Nephron (organoid): Measurements from ENCODE around the gene TRIM4.
"Not testable (repeated sequence)": the region's sequence is repeated elsewhere in the genome, so short reads cannot be mapped to it uniquely, and the experiment has no call there.

ENCODE experiments used
- H3K27ac Mint-ChIP-seq, 3 experiments: 2 replicates each; pipeline ENCODE4 v1.8.0; 2020; ENCODE audit warnings: mixed read lengths in 3 of 3, mild to moderate bottlenecking in 2 of 3, moderate library complexity in 1 of 3
- H3K27me3 Mint-ChIP-seq: 2 replicates; pipeline ENCODE4 v1.8.0; 2021; ENCODE audit warnings: low read depth, mild to moderate bottlenecking, moderate library complexity, mixed read lengths
- H3K36me3 Mint-ChIP-seq: 2 replicates; pipeline ENCODE4 v1.8.0; 2020; ENCODE audit warnings: low read depth, mixed read lengths
- H3K4me1 Mint-ChIP-seq: 2 replicates; pipeline ENCODE4 v1.8.0; 2020; ENCODE audit warnings: mixed read lengths
- H3K4me3 Mint-ChIP-seq, 3 experiments: 2 replicates each; pipeline ENCODE4 v1.8.0; 2020; ENCODE audit warnings: mild to moderate bottlenecking in 3 of 3, mixed read lengths in 3 of 3, moderate library complexity in 2 of 3
- H3K9me3 Mint-ChIP-seq: 2 replicates; pipeline ENCODE4 v1.8.0; 2020; ENCODE audit warnings: mixed read lengths
- TF ChIP-seq, protein P1 (sequence below), 3 experiments: fragments of 200-600 bp; sonication (generic); IDR thresholded peaks; one replicate each; pipeline ENCODE4 v1.5.0; 2021; ENCODE audit warnings: antibody characterized with exemption in 3 of 3; ENCODE audit not compliant: unreplicated experiment in 3 of 3

The TRIM4 gene

DNA sequence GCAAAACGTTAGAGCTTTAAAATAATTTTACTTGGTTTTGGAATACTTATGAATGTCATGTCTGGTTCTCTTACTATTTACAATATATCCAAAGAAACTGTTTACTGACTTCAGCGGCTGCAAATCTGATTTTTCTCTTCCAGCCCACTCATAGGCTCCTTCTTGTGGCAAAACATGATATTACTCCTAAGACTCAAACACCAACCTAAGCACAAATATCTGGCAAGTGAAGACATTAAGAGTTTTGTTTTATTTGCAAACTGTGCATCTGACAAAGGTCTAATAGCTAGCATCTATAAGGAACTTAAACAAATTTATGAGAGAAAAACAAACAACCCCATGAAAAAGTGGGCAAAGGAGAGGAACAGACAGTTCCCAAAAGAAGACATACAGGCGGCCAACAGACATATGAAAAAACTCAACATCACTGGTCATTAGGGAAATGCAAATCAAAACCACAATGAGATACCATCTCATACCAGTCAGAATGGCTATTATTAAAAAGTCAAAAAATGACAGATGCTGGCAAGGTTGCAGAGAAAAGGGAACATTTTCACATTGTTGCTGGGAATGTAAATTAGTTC is 30.4 kb upstream of the TRIM4 start:
- H3K27ac Mint-ChIP-seq: no peak overlapping the region
- H3K36me3 Mint-ChIP-seq: no peaks in the 10 kb centered on the region
- H3K4me3 Mint-ChIP-seq: no peak overlapping the region
- peaks cover 6% of the 10 kb centered on the region for H3K27me3 Mint-ChIP-seq
- H3K4me1 Mint-ChIP-seq: no peaks in the 10 kb centered on the region
- peaks cover 16% of the 10 kb centered on the region for H3K9me3 Mint-ChIP-seq
- TF ChIP-seq, protein P1, sequence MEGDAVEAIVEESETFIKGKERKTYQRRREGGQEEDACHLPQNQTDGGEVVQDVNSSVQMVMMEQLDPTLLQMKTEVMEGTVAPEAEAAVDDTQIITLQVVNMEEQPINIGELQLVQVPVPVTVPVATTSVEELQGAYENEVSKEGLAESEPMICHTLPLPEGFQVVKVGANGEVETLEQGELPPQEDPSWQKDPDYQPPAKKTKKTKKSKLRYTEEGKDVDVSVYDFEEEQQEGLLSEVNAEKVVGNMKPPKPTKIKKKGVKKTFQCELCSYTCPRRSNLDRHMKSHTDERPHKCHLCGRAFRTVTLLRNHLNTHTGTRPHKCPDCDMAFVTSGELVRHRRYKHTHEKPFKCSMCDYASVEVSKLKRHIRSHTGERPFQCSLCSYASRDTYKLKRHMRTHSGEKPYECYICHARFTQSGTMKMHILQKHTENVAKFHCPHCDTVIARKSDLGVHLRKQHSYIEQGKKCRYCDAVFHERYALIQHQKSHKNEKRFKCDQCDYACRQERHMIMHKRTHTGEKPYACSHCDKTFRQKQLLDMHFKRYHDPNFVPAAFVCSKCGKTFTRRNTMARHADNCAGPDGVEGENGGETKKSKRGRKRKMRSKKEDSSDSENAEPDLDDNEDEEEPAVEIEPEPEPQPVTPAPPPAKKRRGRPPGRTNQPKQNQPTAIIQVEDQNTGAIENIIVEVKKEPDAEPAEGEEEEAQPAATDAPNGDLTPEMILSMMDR (IDR thresholded peaks at IDR 0.05; ENCODE audit: unreplicated experiment in 3 of 3): peak in 1 of 3 experiments; percentile 16

DNA sequence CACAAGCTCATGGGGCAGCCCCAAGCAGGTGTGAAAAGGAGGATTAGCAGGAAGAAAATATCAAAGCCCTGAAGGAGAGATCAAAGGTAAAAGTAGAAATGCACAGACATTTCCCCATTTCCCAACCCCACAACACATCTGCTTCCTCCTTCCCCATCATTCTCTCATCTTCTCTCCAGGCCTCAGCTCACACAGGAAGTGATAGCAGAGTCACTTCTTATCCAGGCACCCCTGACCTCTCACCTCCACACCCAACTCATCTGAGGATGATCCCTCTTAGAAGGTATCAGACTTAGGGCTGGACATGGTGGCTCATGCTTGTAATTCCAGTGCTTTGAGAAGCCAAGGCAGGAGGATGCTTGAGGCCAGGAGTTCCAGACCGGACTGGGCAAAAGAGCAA is 28.3 kb upstream of the TRIM4 start:
- Mint-ChIP-seq H3K4me1 (no peaks in the 10 kb centered on the region), H3K9me3 (peaks cover 16% of the 10 kb centered on the region), H3K27ac (no peak overlapping the region), H3K27me3 (peaks cover 12% of the 10 kb centered on the region), H3K4me3 (no peak overlapping the region), H3K36me3 (no peaks in the 10 kb centered on the region)
- TF ChIP-seq, protein P1 (IDR thresholded peaks at IDR 0.05; ENCODE audit: unreplicated experiment in 3 of 3): no peak

- Mint-ChIP-seq H3K9me3 (peaks cover 11% of the 10 kb centered on the region), H3K4me1 (no peaks in the 10 kb centered on the region), H3K4me3 (no peak overlapping the region), H3K27me3 (peaks cover 12% of the 10 kb centered on the region), H3K27ac (no peak overlapping the region), H3K36me3 (no peaks in the 10 kb centered on the region)
- TF ChIP-seq, protein P1 (IDR thresholded peaks at IDR 0.05; ENCODE audit: unreplicated experiment in 3 of 3): no peak
Measured at GRCh38 chr7:99944497-99945070, 25.3 kb upstream of the TRIM4 start.

- no peaks in the 10 kb centered on the region for H3K36me3 Mint-ChIP-seq
- H3K27me3 Mint-ChIP-seq: peaks cover 12% of the 10 kb centered on the region
- H3K4me3 Mint-ChIP-seq: no peak overlapping the region
- H3K4me1 Mint-ChIP-seq: no peaks in the 10 kb centered on the region
- TF ChIP-seq, protein P1 (IDR thresholded peaks at IDR 0.05; ENCODE audit: unreplicated experiment in 3 of 3): no peak
- H3K9me3 Mint-ChIP-seq: peaks cover 15% of the 10 kb centered on the region
- H3K27ac Mint-ChIP-seq: no peak overlapping the region
Measured at GRCh38 chr7:99943641-99944496, 24.5 kb upstream of the TRIM4 start.

DNA sequence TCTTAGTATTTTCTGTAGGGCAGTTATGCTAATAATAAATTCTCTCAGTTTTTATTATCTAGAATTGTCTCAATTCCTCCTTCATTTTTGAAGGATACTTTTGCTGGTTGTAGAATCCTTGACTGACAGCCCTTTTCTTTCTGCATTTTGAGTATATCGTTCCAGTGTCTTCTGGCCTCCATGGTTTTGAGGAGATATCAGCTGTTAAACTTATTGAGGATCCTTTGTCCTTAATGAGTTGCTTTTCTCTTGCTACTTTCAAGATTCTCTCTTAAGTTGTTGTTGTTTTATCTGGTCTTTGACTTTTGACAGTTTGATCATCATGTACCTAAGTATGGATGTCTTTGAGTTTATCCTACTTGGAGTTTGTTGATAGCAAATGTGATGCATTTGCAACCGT is 19.0 kb upstream of the TRIM4 start:
- peaks cover 18% of the 10 kb centered on the region for H3K9me3 Mint-ChIP-seq
- H3K27ac Mint-ChIP-seq: no peak overlapping the region
- no peak overlapping the region for H3K4me3 Mint-ChIP-seq
- TF ChIP-seq, protein P1 (IDR thresholded peaks at IDR 0.05; ENCODE audit: unreplicated experiment in 3 of 3): no peak
- no peaks in the 10 kb centered on the region for H3K4me1 Mint-ChIP-seq
- peaks cover 12% of the 10 kb centered on the region for H3K27me3 Mint-ChIP-seq
- no peaks in the 10 kb centered on the region for H3K36me3 Mint-ChIP-seq

GRCh38 chr7:99935009-99935408 is 15.7 kb upstream of the TRIM4 start:
- not testable (repeated sequence) for H3K4me3 Mint-ChIP-seq, H3K4me1 Mint-ChIP-seq, H3K27ac Mint-ChIP-seq, H3K36me3 Mint-ChIP-seq
- peaks cover 13% of the 10 kb centered on the region for H3K9me3 Mint-ChIP-seq
- H3K27me3 Mint-ChIP-seq: peaks cover 17% of the 10 kb centered on the region
